Right cardiac atrium (tissue), 5 donors: Measurements from ENCODE around the gene OLFML2A. TPM values are rescaled to one million over a fixed set of nuclear protein-coding genes. Genes with fewer than 3 reads are reported as not detected.
"Not testable (repeated sequence)": the region's sequence is repeated elsewhere in the genome, so short reads cannot be mapped to it uniquely, and the experiment has no call there.

Experiments used
- ATAC-seq, 2 donors: fragments of 200-7000 bp; cut with Tn5 transposase; one replicate each; pipeline versions ENCODE4 v1.8.0 to v1.9.1; 2020; ENCODE audit warnings: moderate library complexity in 2 of 2, mild to moderate bottlenecking in 1 of 2
- DNase-seq, 3 donors: peaks; one replicate each; pipeline ENCODE4 v3.0.0-alpha.2; 2020
- H3K27ac ChIP-seq: one replicate; pipeline ENCODE4 v1.5.1; 2013; ENCODE audit warnings: mild to moderate bottlenecking, low read length, control low read depth, moderate library complexity
- H3K27me3 ChIP-seq: one replicate; pipeline ENCODE4 v1.6.1; 2013; ENCODE audit not compliant: control insufficient read depth, insufficient read depth
- H3K4me1 ChIP-seq: one replicate; pipeline ENCODE4 v1.6.1; 2013; ENCODE audit warnings: low read length; ENCODE audit not compliant: control insufficient read depth, insufficient read depth
- H3K4me3 ChIP-seq: one replicate; pipeline ENCODE4 v1.5.1; 2013; ENCODE audit warnings: low read length, control low read depth
- H3K9me3 ChIP-seq: one replicate; pipeline ENCODE4 v1.6.1; 2013; ENCODE audit warnings: low read length; ENCODE audit not compliant: control insufficient read depth
- WGBS: extraction: QIAGEN DNeasy Blood & Tissue Kit; methylation state at CpG from one replicate; pipeline ENCODE4 v1.1.7; 2013; 5-methylcytosine and 5-hydroxymethylcytosine counted together
- intact Hi-C, 4 donors: fragments of 100-400 bp; cut with DNase I; formaldehyde crosslinking; loops; one replicate each; pipeline versions ENCODE4 v1.11.0 to v1.14.0; 2022 to 2023
- polyA plus RNA-seq: library from polyadenylated mRNA; stranded (reverse); fragments of 200-250 nt; gene quantifications from one replicate; pipeline ENCODE4 v1.2.3, GENCODE V29; 2013
- total RNA-seq, 4 donors: library from RNA; stranded (reverse); fragmentation: NEBNext Ultra II Directional; extraction: Animal tissue kit (Norgen Biotek cat#: 25700); gene quantifications; one replicate each; pipeline ENCODE4 v1.2.1, GENCODE V29; 2021
- donor health status: healthy with polysubstance abuse.
- donor health status: DM: no; HTN: yes; CAD: no.
- donor health status: DM: no; HTN: no; CAD: no.
- donor health status: DM: no; HTN: yes; CAD: no; lungs with severe emphysema.
- donor health status: DM: yes; HTN: yes; CAD: no.

OLFML2A gene
- total and polyA plus RNA-seq, 5 donors: 15.1 to 34.4 (median 28.7) TPM

DNA sequence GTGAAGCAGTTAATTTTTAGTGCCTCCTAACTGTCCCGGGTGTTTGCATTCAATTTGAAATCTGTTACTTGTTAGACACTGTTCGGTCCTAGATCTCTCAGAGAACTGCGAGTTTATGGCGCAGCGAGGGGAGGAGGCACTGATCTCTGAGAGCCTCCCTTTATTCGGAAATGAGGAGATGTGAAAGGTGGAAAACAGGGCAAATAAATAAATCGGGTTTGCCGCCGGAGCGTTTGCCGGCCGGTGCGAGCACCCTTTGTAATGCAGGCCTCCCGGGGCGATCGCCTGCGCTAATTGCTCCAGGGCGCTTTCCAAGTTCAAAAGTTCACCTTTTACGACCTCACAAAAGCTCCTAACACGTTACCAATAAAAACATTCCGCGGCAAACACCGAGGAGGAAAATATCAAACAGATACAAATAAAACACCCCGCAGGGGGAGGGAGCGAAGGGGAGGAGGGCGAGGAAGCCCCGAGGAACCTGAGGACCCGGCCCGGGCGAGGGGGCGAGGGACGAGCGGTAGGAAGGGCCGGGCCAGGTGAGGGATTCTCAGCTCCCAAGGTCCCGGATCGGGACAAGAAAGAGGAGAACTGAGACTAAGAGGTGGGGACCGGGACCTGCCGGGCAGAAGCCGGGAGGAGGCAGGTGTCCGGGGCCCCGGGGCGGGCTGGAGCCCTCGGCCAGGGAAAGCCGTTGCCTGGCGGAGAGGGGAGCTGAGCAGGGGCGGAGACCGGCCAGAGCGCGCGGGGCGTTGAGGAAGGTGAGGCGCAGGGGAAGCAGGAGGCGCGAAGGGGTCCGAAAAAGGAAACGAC lies 7.2 kb upstream of the OLFML2A start:
- Histone ChIP-seq H3K4me3 (peak overlapping the region; percentile 71), H3K27me3 (peaks cover 3% of the 10 kb centered on the region), H3K9me3 (no peaks in the 10 kb centered on the region), H3K27ac (no peak overlapping the region), H3K4me1 (no peaks in the 10 kb centered on the region)
- WGBS: 6% methylated on average over 56 of the region's 56 CpGs
- intact Hi-C loops: loop anchor here in 1 of 4 donors (5.0 kb wide), 1 partner anchor 608 kb away; no protein-coding TSS in a partner anchor
- ATAC-seq: no peak
- peak in 2 of 3 donors; percentile 67 to 79 for DNase-seq

DNA sequence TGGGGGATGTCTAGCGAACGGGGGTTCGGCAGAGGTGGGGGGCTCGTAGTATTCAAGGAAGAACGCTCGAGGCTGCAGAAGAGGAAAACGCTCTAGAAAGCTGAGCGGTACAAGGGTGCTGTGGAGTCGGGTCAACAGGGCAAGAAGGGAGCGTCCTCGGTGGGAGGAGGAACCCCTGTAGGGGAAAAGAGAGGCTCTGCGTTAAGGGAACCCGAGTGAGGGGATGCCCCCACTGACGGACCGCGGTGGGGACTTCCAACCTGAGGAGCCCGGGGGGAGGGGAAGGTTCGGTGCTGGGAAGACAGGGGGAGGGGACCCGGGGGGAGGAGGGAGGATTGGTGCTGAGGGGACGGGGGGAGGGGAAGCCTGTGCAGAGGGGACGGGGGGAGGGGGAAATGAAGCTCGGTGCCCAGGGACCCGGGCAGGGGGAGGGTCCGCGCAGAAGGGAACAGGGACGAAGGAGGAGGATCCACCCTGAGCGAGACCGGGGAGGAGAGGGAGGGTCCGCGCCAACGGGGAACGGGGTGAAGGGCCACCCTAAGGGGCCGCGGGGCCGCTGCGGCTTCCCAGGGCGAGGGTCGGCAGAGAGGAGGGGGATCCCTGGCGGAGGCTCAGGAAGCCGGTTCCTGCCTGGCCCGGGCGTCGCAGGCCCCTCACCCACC lies 6.4 kb upstream of the OLFML2A start:
- ATAC-seq (no peak), DNase-seq (peak in 2 of 3 donors; percentile 68 to 80)
- Histone ChIP-seq H3K4me3 (peak overlapping the region; percentile 71), H3K4me1 (no peaks in the 10 kb centered on the region), H3K27ac (no peak overlapping the region), H3K27me3 (peaks cover 3% of the 10 kb centered on the region), H3K9me3 (no peaks in the 10 kb centered on the region)
- WGBS: under 1% methylated on average over 43 of the region's 43 CpGs
- intact Hi-C loops: loop anchor here in 1 of 4 donors (5.0 kb wide), 1 partner anchor 607 kb away; no protein-coding TSS in a partner anchor

DNA sequence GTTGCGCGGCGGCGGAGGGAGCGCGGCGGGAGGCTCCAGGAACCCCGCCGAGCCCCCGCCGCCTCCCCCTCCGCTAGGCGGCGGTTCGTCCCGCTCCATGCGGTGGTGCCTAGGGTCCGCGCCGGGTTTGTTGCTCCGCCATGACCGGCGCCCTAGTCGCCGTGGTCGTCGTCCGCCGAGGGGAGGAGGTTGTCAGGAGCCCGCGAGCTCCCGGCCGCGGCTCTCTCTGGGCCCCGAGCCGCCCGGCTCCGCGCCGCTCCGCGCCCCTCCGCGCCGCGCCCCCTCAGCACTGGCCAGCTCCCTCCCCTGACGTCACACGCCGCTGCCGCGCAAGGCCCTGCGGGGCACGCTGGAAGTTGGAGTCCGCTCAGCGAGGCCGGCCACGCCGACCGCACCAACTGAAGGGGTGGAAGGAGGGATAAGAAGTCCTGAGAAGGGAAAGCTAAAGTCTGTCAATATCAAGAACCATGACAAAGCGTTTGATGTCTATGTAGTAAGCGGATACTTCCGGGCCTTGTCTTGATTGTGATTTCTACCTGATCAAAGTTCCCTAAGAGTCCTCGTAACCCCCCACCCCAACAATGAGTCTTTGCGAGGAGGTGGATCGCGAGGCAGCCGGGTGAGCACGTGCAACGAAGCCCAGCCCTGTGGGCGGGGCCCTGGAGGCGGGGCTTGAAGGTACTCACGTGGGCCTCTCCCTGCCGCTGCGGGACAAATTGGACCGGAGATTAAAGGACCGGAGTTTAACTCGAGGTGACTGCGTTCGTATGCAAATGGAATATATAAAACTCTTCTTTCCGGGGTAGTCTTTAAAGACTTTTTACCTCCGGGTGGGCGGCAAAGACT lies 5.7 kb upstream of the OLFML2A start, which contains the start of gene NR6A1:
Gene NR6A1 (minus strand): TSS at position 291 of the 846 bp plus-strand sequence.
- ATAC-seq: peak; percentile 96 to 97
- WGBS: under 1% methylated on average over 82 of the region's 82 CpGs
- Histone ChIP-seq H3K27me3 (peaks cover 3% of the 10 kb centered on the region), H3K4me1 (no peaks in the 10 kb centered on the region), H3K27ac (peak within 1 kb of the TSS; percentile 4), H3K9me3 (no peaks in the 10 kb centered on the region), H3K4me3 (peak within 1 kb of the TSS; percentile 71)
- intact Hi-C loops: loop anchor here in 1 of 4 donors (5.0 kb wide), 1 partner anchor 606 kb away; no protein-coding TSS in a partner anchor
- DNase-seq: peak; percentile 97 to 99 (median 98)

DNA sequence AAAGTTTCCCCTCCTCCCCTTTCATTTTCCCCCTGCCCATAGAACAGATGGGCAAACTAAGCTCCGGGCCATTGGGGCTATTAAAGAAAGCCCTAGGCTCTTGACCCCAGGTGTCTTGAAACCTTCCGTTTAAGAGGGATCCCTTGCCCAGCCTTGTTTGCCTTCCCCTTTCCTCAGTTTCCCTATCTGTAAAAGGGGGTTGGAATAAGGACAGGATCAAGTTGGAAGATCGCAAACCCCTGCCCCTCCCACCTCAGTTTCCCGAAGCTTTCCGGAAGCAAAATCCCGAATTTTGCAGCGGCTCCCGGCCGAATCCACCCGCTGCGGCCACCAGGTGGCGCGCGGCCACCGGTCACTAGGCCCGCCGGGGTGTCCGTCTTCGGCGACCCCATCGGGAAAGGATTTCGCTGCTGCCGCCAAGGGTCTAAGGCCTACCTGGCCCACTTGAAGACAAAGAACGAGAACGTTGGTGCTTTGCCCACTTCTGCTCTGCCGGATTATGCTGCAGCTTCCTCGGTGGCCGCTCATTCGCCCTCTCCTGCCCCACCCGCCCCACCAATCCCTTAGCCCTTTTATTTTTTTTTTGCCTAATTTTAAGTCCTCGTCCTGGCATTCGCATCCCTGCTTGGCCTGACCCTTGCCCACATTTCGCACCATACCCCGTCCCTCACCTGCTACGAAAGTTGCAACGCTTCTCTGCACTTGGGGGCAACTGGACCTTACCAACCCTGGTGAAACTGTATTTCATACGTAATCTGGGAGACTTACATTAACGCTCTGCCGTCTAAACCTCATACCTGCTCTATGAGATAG lies 4.9 kb upstream of the OLFML2A start:
- DNase-seq: peak; percentile 74 to 90 (median 88)
- H3K27me3 ChIP-seq: peaks cover under 1% of the 10 kb centered on the region
- H3K27ac ChIP-seq: peak overlapping the region; percentile 4
- H3K4me3 ChIP-seq: peak overlapping the region; percentile 60
- H3K9me3 ChIP-seq: no peaks in the 10 kb centered on the region
- H3K4me1 ChIP-seq: peaks cover 4% of the 10 kb centered on the region
- intact Hi-C loops: loop anchor here in 2 of 4 donors (1.0 to 5.0 kb wide), 2 partner anchors 82 to 605 kb away; no protein-coding TSS in a partner anchor
- peak; percentile 38 to 48 for ATAC-seq
- 22% methylated on average over 39 of the region's 39 CpGs for WGBS

DNA sequence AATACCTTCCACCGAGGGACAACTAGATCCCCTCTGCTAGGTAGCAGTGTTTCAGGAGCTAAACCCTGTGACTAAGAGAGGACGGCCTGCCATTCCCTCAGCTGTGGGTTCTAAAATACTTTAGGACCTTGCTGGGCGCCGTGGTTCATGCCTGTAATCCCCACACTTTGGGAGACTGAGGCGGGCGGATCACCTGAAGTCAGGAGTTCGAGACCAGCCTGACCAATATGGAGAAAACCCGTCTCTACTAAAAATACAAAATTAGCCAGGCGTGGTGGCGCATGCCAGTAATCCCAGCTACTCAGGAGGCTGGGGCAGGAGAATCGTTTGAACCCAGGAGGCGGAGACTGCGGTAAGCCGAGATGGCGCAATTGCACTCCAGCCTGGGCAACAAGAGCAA lies 4.1 kb upstream of the OLFML2A start:
- H3K27me3 ChIP-seq, ATAC-seq, H3K9me3 ChIP-seq: not testable (repeated sequence)

DNA sequence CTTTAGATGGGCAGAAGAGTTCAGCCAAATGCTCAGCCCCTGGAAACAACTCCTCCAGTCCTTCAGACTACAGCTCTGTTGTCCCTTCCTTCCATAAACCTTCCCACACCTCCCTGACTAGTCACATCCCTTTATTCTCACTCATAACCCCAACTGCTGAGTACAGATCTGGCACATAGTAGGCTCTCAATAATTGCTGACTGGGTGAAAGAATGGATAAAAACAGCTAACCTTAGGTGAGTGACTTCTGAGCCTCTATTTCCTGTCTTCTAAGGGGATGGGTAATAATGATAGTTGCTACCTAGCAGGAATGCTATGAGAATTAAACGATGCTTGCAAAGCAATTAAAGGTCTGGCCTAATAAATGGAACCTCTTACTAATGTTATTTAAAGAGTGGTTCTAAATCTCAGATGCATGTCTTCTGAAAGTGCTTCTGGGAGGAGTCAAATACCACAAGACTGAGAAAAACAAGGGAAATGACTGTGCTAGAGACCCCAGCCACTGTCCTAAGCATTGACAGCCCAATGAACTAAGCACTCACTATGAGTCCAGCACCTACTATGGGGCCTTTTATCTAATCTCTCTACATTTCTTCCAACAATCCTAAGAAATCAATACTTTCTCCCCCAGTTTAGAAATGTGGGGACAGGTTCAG lies 3.3 kb upstream of the OLFML2A start:
- intact Hi-C loops: loop anchor here in 3 of 4 donors (1.0 to 5.0 kb wide), 3 partner anchors 79 to 604 kb away; partner anchors contain the start of gene WDR38 (in 3 of the 3)
- 92% methylated on average over 1 of the region's 1 CpG for WGBS

More for the DNA sequence above, 4.1 kb upstream of the OLFML2A start:
- H3K4me1 ChIP-seq, DNase-seq, H3K27ac ChIP-seq, H3K4me3 ChIP-seq: not testable (repeated sequence)
- intact Hi-C loops: loop anchor here in 2 of 4 donors (1.0 to 5.0 kb wide), 2 partner anchors 81 to 604 kb away; no protein-coding TSS in a partner anchor
- WGBS: 88% methylated on average over 15 of the region's 15 CpGs

DNA sequence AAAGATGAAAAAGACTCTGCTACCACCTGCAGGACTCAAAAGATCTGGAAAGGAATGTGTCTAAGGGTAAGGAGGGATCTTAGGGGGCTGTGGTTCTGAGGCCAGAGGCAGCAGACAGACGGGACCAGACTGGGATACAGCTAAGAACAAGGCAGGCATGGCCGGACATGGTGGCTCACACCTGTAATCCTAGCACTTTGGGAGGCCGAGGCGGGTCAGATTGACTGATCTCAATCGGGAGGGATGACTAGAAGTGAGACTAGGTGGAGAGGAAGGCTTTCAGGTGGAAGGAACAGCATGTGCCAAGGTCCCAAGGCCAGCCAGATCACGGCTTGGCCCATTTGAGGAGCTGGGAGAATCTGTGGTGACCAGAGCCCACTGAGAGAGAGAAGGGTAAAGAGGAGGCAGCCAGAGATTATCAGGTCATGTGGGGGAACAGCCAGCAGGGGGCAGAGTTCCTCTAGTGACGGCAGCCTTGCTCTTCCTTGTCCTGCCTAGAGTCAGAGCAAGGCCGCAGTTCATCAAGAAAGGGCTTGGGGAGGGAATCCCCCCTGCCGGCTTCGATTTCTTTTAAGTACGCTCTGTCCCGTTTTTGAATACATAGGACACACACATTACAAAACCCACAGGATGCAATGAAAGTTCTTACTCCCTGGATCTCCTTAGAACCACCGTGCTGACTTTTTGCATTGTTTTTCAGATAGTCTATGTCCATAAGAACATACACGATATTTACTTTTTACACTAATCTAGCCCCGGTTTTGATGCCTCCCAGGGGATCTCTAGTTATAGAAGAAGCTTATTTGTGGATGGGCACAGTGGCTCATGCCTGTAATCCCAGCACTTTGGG lies 2.6 kb upstream of the OLFML2A start:
- H3K27me3 ChIP-seq: no peaks in the 10 kb centered on the region
- peaks cover 7% of the 10 kb centered on the region for H3K4me1 ChIP-seq
- no peak overlapping the region for H3K4me3 ChIP-seq
- no peaks in the 10 kb centered on the region for H3K9me3 ChIP-seq
- intact Hi-C loops: loop anchor here in 3 of 4 donors (1.0 to 5.0 kb wide), 3 partner anchors 78 to 603 kb away; partner anchors contain the start of gene WDR38 (in 3 of the 3)
- ATAC-seq: peak in 1 of 2 donors; percentile 20
- peak; percentile 77 to 93 (median 88) for DNase-seq
- WGBS: 34% methylated on average over 15 of the region's 15 CpGs
- no peak overlapping the region for H3K27ac ChIP-seq

More for the DNA sequence above, 3.3 kb upstream of the OLFML2A start:
- Histone ChIP-seq H3K27ac (no peak overlapping the region), H3K9me3 (no peaks in the 10 kb centered on the region), H3K4me1 (peaks cover 4% of the 10 kb centered on the region), H3K27me3 (no peaks in the 10 kb centered on the region), H3K4me3 (no peak overlapping the region)
- no peak for ATAC-seq
- DNase-seq: no peak

DNA sequence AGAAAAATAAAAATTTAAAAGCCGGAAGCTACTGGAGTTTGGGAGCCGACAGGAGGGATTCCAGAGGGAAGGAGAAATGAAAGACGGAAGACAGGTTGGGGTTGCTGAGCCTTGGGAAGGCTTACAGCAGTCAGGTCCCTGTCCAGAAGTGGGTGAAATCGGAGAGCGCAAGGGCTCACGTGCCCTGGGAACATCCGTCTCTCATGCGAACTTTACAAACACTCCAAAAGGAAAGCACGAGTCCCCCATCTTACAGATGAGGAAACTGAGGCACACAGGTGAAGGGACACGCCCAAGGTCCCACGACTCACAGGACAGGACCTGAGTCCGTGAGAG lies 347 bp upstream of the OLFML2A start:
- DNase-seq (no peak), ATAC-seq (no peak)
- WGBS: 16% methylated on average over 12 of the region's 12 CpGs
- no peak overlapping the region for H3K27ac ChIP-seq
- no peaks in the 10 kb centered on the region for H3K9me3 ChIP-seq
- peak overlapping the region; percentile 53 for H3K4me3 ChIP-seq
- H3K27me3 ChIP-seq: no peaks in the 10 kb centered on the region
- peaks cover 13% of the 10 kb centered on the region for H3K4me1 ChIP-seq
- intact Hi-C loops: loop anchor here in 1 of 4 donors (5.0 kb wide), 1 partner anchor 61 kb away; no protein-coding TSS in a partner anchor
